Measurements from ENCODE around the gene BEST4. TPM values are rescaled to one million over a fixed set of nuclear protein-coding genes. Genes with fewer than 3 reads are reported as not detected.
A peak's percentile ranks its signal among the peaks of the same experiment; 100 is the strongest.

The BEST4 gene
- total and polyA plus RNA-seq, 5 donors from 2014 or later: 0.20 to 0.88 (median 0.67) TPM; not detected in 1

GRCh38 chr1:44784094-44785028, 3.6 kb downstream of the BEST4 start:
- Histone ChIP-seq H3K9me3 (ENCODE audit: control insufficient read depth in 2 of 2, low read length in 2 of 2) (no peaks in the 10 kb centered on the region), H3K27me3 (ENCODE audit: control insufficient read depth, insufficient read depth, low read length) (no peaks in the 10 kb centered on the region), H3K36me3 (ENCODE audit: control insufficient read depth, insufficient read depth, low read length) (peaks cover 17% of the 10 kb centered on the region), H3K4me1 (ENCODE audit: control insufficient read depth, insufficient read depth, low read length, poor library complexity, severe bottlenecking) (peaks cover 34% of the 10 kb centered on the region), H3K4me3 (ENCODE audit: low read depth, low read length) (peak overlapping the region; percentile 57), H3K27ac (ENCODE audit: insufficient read depth, low read length, poor library complexity, severe bottlenecking) (peak overlapping the region; percentile 36)
- H3K27me3 Mint-ChIP-seq: no peaks in the 10 kb centered on the region
- H3K4me3 Mint-ChIP-seq: peak overlapping the region; percentile 84 to 88 (median 85)
- H3K36me3 Mint-ChIP-seq: peaks cover 19% of the 10 kb centered on the region
- no peaks in the 10 kb centered on the region for H3K9me3 Mint-ChIP-seq
- peaks cover 4 to 36% (median 25%) of the 10 kb centered on the region in 4 donors for H3K4me1 Mint-ChIP-seq
- ATAC-seq (ENCODE audit: low read depth in 2 of 2) (peak; percentile 7 to 32), DNase-seq (peak in 2 of 3 donors; percentile 35 to 59)
- H3K27ac Mint-ChIP-seq: peak overlapping the region; percentile 56 to 88 (median 84)

GRCh38 chr1:44783697-44784093, 4.3 kb downstream of the BEST4 start:
- no peaks in the 10 kb centered on the region for H3K9me3 Mint-ChIP-seq
- no peaks in the 10 kb centered on the region for H3K9me3 ChIP-seq (ENCODE audit: control insufficient read depth in 2 of 2, low read length in 2 of 2)
- H3K27me3 ChIP-seq (ENCODE audit: control insufficient read depth, insufficient read depth, low read length): no peaks in the 10 kb centered on the region
- H3K36me3 ChIP-seq (ENCODE audit: control insufficient read depth, insufficient read depth, low read length): peaks cover 23% of the 10 kb centered on the region
- H3K4me1 Mint-ChIP-seq: peaks cover 4 to 38% (median 27%) of the 10 kb centered on the region in 4 donors
- ATAC-seq (ENCODE audit: low read depth in 2 of 2): no peak
- peak overlapping the region; percentile 57 for H3K4me3 ChIP-seq (ENCODE audit: low read depth, low read length)
- H3K36me3 Mint-ChIP-seq: peaks cover 24% of the 10 kb centered on the region
- H3K4me1 ChIP-seq (ENCODE audit: control insufficient read depth, insufficient read depth, low read length, poor library complexity, severe bottlenecking): peaks cover 34% of the 10 kb centered on the region
- peak overlapping the region; percentile 36 for H3K27ac ChIP-seq (ENCODE audit: insufficient read depth, low read length, poor library complexity, severe bottlenecking)
- DNase-seq: no peak
- H3K27ac Mint-ChIP-seq: peak overlapping the region; percentile 56 to 88 (median 83)
- no peaks in the 10 kb centered on the region for H3K27me3 Mint-ChIP-seq
- peak overlapping the region; percentile 47 to 80 (median 74) for H3K4me3 Mint-ChIP-seq

DNA sequence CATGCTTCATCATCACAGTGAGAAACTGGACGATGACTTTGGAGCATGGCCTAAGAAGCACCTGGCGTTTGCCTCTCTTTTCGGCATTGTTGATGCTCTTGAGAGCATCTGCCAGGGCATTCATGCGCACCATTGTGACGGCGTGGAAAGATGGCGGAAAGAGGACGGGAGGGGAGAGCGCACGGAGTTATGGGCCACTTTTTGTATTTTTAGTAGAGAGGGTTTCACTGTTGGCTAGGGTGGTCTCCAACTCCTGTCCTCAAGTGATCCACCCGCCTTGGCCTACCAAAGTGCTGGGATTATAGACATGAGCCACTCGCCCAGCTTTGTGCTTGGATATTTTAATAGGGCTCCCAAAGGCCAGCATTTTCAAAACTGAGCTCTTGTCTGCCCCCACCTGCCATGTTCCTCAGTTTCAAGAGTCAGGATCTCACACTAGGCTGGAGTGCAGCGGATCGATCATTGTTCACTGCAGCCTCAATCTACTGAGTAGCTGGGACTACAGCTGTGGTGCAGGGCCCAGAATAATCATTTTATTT, 7.3 kb downstream of the BEST4 start:
- Mint-ChIP-seq H3K9me3 (no peaks in the 10 kb centered on the region), H3K27me3 (no peaks in the 10 kb centered on the region), H3K36me3 (peaks cover 44% of the 10 kb centered on the region), H3K27ac (peak overlapping the region in 1 of 3 donors; percentile 32), H3K4me3 (peak overlapping the region in 1 of 4 donors; percentile 64), H3K4me1 (peaks cover 4 to 59% (median 42%) of the 10 kb centered on the region in 4 donors)
- H3K27me3 ChIP-seq (ENCODE audit: control insufficient read depth, insufficient read depth, low read length): no peaks in the 10 kb centered on the region
- ATAC-seq (ENCODE audit: low read depth in 2 of 2): no peak
- H3K36me3 ChIP-seq (ENCODE audit: control insufficient read depth, insufficient read depth, low read length): peaks cover 43% of the 10 kb centered on the region
- H3K9me3 ChIP-seq (ENCODE audit: control insufficient read depth in 2 of 2, low read length in 2 of 2): no peaks in the 10 kb centered on the region
- peaks cover 46% of the 10 kb centered on the region for H3K4me1 ChIP-seq (ENCODE audit: control insufficient read depth, insufficient read depth, low read length, poor library complexity, severe bottlenecking)
- DNase-seq: no peak
- no peak overlapping the region for H3K27ac ChIP-seq (ENCODE audit: insufficient read depth, low read length, poor library complexity, severe bottlenecking)
- no peak overlapping the region for H3K4me3 ChIP-seq (ENCODE audit: low read depth, low read length)

DNA sequence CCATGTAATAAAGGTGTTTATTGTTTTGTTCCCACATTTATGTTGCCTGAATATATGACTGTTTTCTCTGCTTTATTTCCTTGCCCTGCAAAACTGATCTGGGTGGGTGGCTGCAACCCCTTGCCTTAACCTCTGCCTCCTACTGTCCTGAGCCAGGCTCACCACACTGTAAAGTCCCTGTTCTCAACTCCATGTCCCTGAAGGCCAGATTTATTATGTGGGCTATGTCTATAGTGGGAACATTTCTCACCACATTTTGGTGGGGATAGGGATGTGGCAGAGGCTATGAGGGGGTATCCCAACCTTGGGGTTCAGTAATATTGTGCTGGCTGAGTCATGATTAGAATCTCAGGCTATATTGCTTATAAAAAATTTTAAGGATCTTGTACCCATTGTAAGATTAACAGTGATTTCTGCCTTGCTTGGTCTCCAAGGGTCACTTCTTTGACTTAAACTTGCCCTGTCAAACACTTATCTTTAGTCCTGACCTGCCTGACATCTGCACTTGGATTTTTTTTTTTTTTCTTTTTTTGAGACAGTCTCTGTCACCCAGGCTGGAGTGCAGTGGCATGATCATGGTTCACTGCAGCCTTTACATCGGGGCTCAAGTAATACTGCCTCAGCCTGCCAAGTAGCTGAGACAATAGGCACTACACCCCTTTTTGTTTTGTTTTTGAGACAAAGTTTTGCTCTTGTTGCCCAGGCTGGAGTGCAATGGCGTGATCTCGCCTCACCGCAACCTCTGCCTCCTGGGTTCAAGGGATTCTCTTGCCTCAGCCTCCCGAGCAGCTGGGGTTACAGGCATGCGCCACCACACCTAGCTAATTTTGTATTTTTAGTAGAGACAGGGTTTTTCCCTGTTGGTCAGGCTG, 9.0 kb downstream of the BEST4 start:
- H3K27me3 ChIP-seq (ENCODE audit: control insufficient read depth, insufficient read depth, low read length): no peaks in the 10 kb centered on the region
- H3K4me1 ChIP-seq (ENCODE audit: control insufficient read depth, insufficient read depth, low read length, poor library complexity, severe bottlenecking): peaks cover 37% of the 10 kb centered on the region
- ATAC-seq (ENCODE audit: low read depth in 2 of 2) (no peak), DNase-seq (no peak)
- H3K27ac ChIP-seq (ENCODE audit: insufficient read depth, low read length, poor library complexity, severe bottlenecking): peak overlapping the region; percentile 89
- peak overlapping the region in 2 of 3 donors; percentile 21 to 91 for H3K27ac Mint-ChIP-seq
- H3K4me3 ChIP-seq (ENCODE audit: low read depth, low read length): no peak overlapping the region
- peaks cover 0 to 57% (median 37%) of the 10 kb centered on the region in 4 donors for H3K4me1 Mint-ChIP-seq
- H3K27me3 Mint-ChIP-seq: no peaks in the 10 kb centered on the region
- no peaks in the 10 kb centered on the region for H3K9me3 Mint-ChIP-seq
- peak overlapping the region in 2 of 4 donors; percentile 1 to 88 for H3K4me3 Mint-ChIP-seq
- H3K36me3 Mint-ChIP-seq: peaks cover 44% of the 10 kb centered on the region
- no peaks in the 10 kb centered on the region for H3K9me3 ChIP-seq (ENCODE audit: control insufficient read depth in 2 of 2, low read length in 2 of 2)
- H3K36me3 ChIP-seq (ENCODE audit: control insufficient read depth, insufficient read depth, low read length): peaks cover 43% of the 10 kb centered on the region

DNA sequence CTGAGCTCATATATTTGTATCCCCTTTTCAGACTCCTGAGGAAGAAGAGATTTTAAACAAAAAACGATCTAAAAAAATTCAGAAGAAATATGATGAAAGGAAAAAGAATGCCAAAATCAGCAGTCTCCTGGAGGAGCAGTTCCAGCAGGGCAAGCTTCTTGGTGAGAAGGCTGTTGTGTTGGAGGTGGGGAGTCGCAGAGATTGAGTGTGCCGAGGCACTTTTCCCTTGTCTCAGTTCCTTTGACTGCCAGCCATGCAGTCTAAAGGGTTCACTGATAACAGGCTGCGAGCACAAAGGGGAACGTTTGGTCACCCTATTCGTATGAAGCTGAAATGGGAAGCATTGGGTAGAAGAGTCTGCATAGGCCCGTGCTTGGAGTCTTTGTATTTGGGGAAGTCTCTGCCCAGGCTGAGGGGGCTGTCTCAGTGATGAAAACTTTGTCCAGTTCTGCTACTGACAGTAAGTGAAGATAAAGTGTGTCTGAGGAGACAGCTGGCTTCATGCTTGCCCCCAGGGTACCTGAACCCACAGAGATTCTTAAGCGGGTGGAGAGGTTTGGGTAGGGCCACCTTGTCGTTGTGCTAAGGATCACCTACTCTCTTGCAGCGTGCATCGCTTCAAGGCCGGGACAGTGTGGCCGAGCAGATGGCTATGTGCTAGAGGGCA, 9.9 kb downstream of the BEST4 start:
- Mint-ChIP-seq H3K36me3 (peaks cover 44% of the 10 kb centered on the region), H3K4me1 (peaks cover 0 to 50% (median 29%) of the 10 kb centered on the region in 4 donors), H3K9me3 (no peaks in the 10 kb centered on the region), H3K4me3 (peak overlapping the region; percentile 23 to 91 (median 56)), H3K27ac (peak overlapping the region; percentile 86 to 99 (median 91)), H3K27me3 (no peaks in the 10 kb centered on the region)
- no peak for DNase-seq
- Histone ChIP-seq H3K4me3 (ENCODE audit: low read depth, low read length) (no peak overlapping the region), H3K27me3 (ENCODE audit: control insufficient read depth, insufficient read depth, low read length) (no peaks in the 10 kb centered on the region), H3K36me3 (ENCODE audit: control insufficient read depth, insufficient read depth, low read length) (peaks cover 43% of the 10 kb centered on the region), H3K9me3 (ENCODE audit: control insufficient read depth in 2 of 2, low read length in 2 of 2) (no peaks in the 10 kb centered on the region), H3K4me1 (ENCODE audit: control insufficient read depth, insufficient read depth, low read length, poor library complexity, severe bottlenecking) (peaks cover 30% of the 10 kb centered on the region), H3K27ac (ENCODE audit: insufficient read depth, low read length, poor library complexity, severe bottlenecking) (peak overlapping the region; percentile 89)
- no peak for ATAC-seq (ENCODE audit: low read depth in 2 of 2)

GRCh38 chr1:44777547-44777946, 10.4 kb downstream of the BEST4 start:
- DNase-seq: no peak
- H3K9me3 Mint-ChIP-seq: no peaks in the 10 kb centered on the region
- Histone ChIP-seq H3K27ac (ENCODE audit: insufficient read depth, low read length, poor library complexity, severe bottlenecking) (peak overlapping the region; percentile 89), H3K4me3 (ENCODE audit: low read depth, low read length) (no peak overlapping the region), H3K27me3 (ENCODE audit: control insufficient read depth, insufficient read depth, low read length) (no peaks in the 10 kb centered on the region), H3K4me1 (ENCODE audit: control insufficient read depth, insufficient read depth, low read length, poor library complexity, severe bottlenecking) (peaks cover 30% of the 10 kb centered on the region), H3K36me3 (ENCODE audit: control insufficient read depth, insufficient read depth, low read length) (peaks cover 43% of the 10 kb centered on the region), H3K9me3 (ENCODE audit: control insufficient read depth in 2 of 2, low read length in 2 of 2) (no peaks in the 10 kb centered on the region)
- ATAC-seq (ENCODE audit: low read depth in 2 of 2): no peak
- H3K36me3 Mint-ChIP-seq: peaks cover 44% of the 10 kb centered on the region
- H3K4me1 Mint-ChIP-seq: peaks cover 5 to 48% (median 28%) of the 10 kb centered on the region in 4 donors
- H3K4me3 Mint-ChIP-seq: peak overlapping the region; percentile 88 to 96 (median 92)
- H3K27me3 Mint-ChIP-seq: no peaks in the 10 kb centered on the region
- peak overlapping the region; percentile 86 to 99 (median 91) for H3K27ac Mint-ChIP-seq

- peaks cover 43% of the 10 kb centered on the region for H3K36me3 Mint-ChIP-seq
Measured at GRCh38 chr1:44776730-44777068, 11.3 kb downstream of the BEST4 start.

More at GRCh38 chr1:44776730-44777068, 11.3 kb downstream of the BEST4 start:
- peak overlapping the region; percentile 89 for H3K27ac ChIP-seq (ENCODE audit: insufficient read depth, low read length, poor library complexity, severe bottlenecking)
- peaks cover 6 to 48% (median 28%) of the 10 kb centered on the region in 4 donors for H3K4me1 Mint-ChIP-seq
- no peaks in the 10 kb centered on the region for H3K27me3 Mint-ChIP-seq
- H3K4me1 ChIP-seq (ENCODE audit: control insufficient read depth, insufficient read depth, low read length, poor library complexity, severe bottlenecking): peaks cover 30% of the 10 kb centered on the region
- no peaks in the 10 kb centered on the region for H3K27me3 ChIP-seq (ENCODE audit: control insufficient read depth, insufficient read depth, low read length)
- H3K27ac Mint-ChIP-seq: peak overlapping the region; percentile 91 to 99 (median 98)
- ATAC-seq (ENCODE audit: low read depth in 2 of 2): no peak
- H3K4me3 Mint-ChIP-seq: peak overlapping the region; percentile 88 to 96 (median 94)
- no peaks in the 10 kb centered on the region for H3K9me3 ChIP-seq (ENCODE audit: control insufficient read depth in 2 of 2, low read length in 2 of 2)
- DNase-seq: no peak
- no peaks in the 10 kb centered on the region for H3K9me3 Mint-ChIP-seq
- H3K36me3 ChIP-seq (ENCODE audit: control insufficient read depth, insufficient read depth, low read length): peaks cover 43% of the 10 kb centered on the region
- peak overlapping the region; percentile 76 for H3K4me3 ChIP-seq (ENCODE audit: low read depth, low read length)
